NT2/D1 (cell line): ENCODE data around the gene ABCA13.

ENCODE experiments used
- SUZ12 ChIP-seq: IDR thresholded peaks from 2 replicates; pipeline ENCODE4 v1.6.1; 2011; ENCODE audit not compliant: insufficient read length, insufficient read depth; ENCODE audit errors: extremely low read depth
- ZNF274 ChIP-seq: IDR thresholded peaks from 2 replicates; pipeline ENCODE4 v1.6.1; 2011; ENCODE audit warnings: mild to moderate bottlenecking, low read depth, low read length

DNA sequence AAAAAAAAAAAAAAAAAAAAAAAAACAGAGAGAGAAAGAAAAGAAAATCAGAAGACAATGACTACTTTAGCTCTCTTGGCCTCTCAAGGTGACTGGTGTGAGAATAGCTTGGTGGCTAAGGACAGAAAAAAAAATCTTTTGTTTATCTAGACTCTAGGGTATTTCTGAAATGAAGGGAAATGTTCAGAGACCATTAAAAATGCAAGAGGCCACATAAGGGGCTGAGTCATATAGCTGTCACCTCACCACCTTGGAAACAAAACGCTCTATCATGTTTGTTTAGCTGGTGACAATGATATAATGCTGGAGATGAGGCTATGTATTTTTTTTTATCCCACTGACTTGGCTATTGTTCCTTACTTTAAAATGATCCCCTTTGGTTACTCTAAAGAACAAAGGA lies 466.1 kb downstream of the ABCA13 start:
- TF ChIP-seq SUZ12 (no peak), ZNF274 (no peak)
